Glomerular endothelial cell (primary cell): Measurements from ENCODE around the gene ATP4A. TPM values are rescaled to one million over a fixed set of nuclear protein-coding genes. Genes with fewer than 3 reads are reported as not detected.

Experiments used
- DNase-seq: peaks from one replicate; pipeline ENCODE4 v3.0.0-alpha.2; 2011; ENCODE audit warnings: low read depth, low spot score; ENCODE audit errors: extremely low read depth
- total RNA-seq: library from RNA; depleted of rRNA; stranded (reverse); fragments of >200 nt; gene quantifications from 2 replicates; pipeline ENCODE4 v1.2.3, GENCODE V29; 2015

Gene ATP4A
- total RNA-seq, 1 donor from 2014 or later: not detected

DNA sequence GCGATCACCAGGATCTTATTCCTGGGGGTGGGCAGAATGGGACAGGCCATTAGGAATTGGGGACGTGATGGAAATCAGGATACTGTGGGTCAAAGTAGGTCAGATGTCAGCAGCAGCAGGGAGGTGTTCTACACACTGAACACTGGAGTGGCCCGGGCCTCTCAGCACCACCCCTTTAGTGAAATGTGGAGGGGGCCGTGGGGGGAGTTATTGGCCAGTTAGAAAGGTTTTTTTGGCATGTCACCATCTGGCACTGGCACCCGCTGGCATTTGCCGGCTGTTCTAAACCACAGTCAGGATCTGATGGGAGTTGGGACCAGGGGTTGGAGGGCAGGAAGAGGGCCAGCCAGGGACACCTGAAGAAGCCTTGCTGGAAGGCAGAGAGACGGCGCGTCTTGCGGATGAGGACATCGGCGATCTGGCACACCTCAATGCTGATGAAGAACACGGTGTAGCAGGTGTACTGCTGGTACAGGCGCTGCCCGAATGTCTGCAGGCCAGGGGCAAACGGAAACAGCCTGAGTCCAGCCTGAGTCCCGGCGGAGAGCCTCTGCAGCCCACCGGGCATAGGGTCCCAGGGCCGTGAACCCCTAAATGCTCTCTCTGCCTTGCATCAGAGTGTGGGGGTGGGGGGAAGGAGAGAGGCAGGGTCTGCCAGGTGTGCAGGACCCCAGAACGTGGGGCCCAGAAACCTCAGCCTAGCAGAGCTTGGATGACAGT, 12.2 kb downstream of the ATP4A start:
- no peak for DNase-seq

DNA sequence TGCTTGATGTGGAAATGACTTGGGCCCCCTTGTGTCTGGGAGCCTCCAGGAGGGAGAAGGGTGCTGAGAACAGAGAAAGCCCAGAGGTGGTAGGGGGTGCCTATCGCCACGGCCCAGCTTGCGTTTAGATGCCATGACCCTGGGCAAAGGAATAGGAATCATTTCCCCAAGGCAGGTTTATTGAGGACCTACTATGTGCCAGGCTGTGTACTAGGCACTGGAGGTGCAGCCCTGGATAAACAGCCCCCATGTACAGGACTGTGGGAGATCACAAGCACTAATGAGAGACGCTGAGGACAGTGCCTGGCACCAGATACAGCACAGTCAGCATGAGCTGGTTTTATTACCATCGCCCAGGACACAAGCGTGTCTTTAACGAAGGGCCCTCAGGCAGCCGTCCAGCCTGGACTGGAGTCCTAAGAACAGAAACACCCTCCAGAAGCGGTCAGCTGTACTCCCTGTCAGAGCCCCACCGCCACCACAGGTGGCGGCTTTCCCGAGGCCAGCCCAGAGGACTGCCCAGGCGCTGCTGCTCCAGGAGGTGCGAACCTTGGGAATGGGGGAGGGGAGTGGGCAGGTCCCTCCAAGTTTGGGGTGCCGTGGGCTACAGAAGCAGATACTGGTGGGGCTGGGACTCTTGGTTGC, 13.5 kb downstream of the ATP4A start:
- DNase-seq: no peak

DNA sequence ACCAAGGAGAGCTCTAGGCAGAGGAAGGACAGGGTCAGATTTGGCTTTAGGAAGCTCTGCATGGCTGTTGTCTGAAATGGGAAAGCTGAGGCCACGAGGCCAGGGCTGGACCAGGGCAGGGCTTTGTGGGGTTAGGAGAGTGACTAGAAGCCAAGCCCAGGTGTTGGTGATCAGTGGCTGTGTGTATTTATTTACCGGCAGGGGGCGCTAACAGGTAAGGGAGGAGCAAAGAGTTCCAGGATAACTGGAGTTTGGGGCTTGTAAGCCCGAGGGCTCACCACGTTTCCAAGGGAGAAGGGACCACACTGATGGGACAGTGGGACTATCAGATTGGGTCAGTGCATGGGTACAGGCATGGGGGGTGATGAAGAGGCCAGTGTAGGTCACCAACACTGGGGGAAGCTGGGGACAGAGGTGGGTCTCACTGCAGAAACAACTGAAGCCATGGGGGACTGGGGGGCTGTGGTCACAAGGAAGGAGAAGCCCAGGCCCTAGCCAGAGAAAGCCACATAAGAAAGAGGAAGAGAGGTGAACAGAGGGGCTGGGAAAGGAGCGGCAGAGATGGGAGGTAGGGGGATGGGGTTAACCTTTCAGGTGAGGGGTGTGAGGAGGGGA, 14.2 kb downstream of the ATP4A start:
- peak; percentile 22 for DNase-seq

DNA sequence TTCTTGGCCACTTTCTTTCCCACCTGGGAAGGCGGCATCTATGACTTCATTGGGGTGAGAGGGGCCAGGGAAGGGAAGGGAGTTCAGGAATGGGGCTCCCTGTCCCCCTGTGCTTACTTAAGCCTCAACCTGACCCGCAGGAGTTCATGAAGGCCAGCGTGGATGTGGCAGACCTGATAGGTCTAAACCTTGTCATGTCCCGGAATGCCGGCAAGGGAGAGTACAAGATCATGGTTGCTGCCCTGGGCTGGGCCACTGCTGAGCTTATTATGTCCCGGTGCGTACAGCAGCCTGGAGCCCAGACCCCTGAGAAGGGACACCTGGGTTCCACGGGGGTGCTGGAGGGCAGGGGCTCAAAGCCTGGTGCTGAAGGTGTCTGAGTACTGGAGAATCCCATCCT, 16.9 kb downstream of the ATP4A start:
- DNase-seq: no peak

DNA sequence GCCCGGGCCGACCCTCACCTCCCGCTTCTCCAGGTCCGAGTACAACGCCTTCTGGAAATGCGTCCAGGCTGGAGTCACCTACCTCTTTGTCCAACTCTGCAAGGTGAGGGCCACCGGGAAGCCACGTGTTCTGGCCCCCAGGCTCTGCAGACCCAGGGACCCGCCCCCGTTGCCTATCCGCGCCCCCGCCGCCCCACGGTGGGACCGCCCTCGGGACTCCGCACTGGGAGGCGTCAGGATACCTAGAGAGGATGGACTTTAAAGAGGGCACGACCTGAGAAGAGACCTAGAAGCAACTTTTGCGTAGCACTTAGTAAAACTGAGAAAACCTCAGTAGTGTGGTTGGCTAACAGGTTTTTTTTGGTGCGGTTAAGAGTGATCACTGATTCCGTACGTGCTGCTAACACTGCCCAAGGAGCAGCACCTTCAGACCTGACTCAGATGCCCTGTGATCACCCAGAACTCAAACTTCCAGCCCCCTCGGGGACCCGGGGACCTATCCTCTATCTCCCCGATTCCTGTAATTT, 17.5 kb downstream of the ATP4A start:
- DNase-seq: no peak

DNA sequence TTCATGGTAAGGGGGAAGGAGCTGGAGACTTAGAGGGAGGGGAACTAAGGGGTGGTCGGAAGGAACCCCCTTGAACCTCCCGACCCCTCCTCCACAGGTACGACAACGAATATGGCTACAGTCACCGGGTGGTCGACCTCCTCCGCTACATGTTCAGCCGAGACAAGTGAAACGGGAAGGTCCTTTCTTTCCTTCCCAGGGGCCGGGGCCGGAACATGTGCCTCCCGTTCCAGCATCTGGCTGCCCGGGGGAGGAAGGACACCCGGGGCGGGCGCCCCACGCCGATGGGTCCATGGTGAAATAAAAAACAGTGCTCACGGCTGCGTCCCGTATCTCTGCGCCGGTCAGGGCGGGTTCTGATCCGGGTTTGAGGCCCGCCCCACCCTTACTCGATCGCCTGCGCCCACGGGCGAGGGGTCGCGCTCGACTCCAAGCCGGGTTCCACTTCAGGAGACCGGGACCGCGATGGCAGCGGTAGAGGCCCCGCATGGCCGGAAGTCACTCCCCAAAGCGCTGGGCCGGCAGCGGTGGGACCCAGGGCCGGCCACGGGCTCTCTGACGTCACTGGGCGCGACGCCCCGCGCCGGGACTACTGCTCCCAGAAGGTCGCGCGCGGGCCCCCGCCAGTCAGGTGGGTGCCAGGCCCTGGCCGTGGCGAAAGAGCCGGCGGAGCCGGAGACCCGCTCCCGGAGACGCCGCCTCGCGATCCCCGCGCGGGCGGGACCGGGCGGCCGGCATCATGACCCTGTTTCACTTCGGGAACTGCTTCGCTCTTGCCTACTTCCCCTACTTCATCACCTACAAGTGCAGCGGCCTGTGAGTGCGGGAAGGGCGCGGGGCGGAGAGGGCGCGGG, 18.2 kb downstream of the ATP4A start, which contains the start of gene TMEM147:
TMEM147 (plus strand) TSS at position 626 of the 854 bp plus-strand sequence; CDS start at position 740, 114 bp downstream.
- no peak for DNase-seq

DNA sequence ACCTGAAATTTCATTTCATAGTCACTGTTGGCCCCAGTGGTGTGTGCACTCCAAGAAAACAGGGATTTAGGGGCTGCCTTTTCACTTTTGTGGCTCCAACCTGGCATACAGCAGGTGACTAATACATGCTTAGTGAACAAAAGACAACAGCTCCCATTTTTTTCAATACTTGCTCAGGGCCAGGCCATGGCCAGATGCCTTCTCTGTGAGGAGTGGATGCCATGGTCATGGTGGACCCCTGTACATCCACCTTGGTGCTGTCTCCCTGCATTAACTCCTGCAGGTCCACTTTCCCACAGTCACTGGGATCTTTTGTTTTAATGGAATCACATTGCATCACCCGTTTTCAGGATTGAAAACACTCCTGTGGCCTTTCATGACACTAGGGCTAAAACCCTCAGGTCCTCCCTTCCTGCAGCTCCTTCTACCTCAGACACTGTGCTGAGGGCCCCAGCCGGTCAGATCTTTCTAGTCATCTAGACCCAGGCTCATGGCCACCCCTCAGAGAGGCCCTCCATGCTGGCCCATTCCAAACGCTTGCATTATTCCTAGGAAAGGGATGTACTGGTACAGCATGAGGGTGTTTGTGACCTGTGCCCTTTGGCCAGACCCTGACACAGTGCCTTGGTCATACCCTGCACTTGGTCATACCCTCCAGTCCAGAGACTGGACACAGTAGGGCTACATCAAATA, 19.2 kb downstream of the ATP4A start:
- no peak for DNase-seq

DNA sequence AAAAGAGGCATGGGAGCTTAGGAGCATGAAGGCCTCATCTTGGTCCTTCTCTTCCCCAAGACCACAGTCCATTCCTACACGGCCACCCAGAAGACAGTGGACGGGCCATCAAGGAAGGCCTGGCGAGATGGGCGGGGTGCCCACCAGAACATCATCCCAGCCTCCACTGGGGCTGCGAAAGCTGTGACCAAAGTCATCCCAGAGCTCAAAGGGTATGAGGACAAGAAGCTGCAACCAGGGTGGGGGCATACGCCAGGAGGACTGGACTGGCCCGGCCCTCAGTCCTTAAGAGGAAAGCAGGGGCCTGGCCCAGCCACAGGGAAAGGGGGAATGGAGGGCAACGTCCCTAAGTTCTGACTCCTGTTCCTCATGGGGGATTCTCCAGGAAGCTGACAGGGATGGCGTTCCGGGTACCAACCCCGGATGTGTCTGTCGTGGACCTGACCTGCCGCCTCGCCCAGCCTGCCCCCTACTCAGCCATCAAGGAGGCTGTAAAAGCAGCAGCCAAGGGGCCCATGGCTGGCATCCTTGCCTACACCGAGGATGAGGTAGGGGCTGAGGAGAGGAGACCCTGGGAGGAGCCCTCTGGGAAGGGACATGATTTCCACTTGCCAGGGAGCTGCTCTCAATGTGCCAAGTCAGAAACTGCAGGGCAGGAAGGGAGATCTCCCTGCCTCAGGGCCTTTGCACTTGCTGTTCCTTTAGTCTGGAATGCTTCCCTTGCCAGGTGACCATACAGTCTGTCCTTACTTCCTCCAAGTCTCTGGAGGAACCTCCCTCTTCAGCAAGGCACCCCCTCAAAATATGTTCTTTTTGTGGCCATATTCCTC, 20.0 kb downstream of the ATP4A start:
- no peak for DNase-seq

DNA sequence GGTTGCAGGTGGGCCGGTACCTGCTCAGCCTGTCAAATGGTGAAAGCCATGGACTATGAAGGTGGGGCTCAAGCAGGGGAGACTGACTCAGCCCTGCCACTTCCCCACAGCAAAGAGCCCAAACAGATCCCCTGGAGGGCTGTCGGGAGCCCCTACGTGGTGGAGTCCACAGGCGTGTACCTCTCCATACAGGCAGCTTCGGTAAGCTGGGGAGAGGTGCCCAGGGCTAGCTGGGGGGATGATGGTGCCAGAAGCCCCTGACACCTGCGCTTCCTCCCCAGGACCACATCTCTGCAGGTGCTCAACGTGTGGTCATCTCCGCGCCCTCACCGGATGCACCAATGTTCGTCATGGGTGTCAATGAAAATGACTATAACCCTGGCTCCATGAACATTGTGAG, 21.2 kb downstream of the ATP4A start:
- DNase-seq: no peak

DNA sequence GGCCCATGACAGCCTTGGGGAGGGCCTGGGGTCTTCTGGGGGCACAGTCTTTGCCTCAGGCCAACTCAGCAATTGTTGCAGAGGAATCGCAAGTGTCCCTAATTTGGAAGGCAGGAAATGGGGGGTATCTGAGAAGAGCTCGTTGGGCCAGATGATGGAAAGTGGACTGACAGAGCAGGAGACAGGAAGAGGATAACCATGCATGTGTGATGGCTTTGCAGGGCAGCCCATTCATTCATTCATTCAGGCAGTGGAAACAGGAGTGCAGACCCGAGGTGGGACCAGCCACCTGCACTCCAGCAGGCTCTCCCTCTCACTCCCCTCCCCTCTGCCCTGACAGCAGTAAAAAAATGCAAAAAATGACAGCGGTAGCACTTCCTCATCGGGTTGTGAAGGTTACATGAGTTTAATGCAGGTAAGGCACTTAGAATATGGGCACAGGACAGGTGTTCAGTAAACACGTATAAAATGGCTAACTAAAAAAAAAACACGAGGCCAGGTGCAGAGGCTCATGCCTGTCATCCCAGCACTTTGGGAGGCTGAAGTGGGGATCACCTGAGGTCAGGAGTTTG, 23.0 kb downstream of the ATP4A start:
- no peak for DNase-seq

DNA sequence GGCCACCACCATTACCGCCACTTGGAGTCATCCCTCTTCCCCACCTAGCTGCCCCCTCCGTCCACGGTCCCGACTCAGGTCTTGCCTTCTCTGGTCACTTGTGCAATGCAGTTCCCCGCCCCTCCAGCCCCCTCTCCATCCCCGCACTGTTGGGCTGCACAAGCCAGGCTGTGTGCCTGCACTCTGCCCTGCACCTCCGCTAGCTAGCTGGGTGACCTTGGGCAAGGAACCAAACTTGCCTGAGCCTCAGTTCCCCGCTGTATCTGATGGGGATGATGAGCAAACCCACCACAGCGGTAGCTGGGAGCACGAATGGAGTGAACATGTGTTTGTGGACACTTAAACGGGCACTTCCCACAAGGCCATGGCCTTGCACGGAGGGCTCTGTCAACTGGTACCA, 23.6 kb downstream of the ATP4A start:
- no peak for DNase-seq

DNA sequence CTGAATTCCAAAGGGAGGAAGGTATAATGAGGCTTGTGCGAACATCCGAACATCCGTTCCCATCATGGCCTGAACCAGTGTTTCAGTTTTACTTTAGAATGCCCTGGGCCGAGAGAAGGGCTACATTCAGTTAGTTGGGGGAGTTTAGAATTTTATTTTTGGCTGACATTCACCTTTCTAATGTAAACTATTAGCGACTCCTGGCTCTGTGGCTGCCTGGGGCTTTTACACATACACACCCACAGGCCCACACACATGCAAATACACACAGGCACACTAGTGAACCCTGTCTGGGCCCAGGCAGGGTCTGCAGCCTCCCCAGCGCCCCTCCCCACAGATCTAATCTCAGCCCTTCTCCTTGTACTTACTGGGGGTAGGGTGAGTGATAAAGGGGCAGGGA, 24.1 kb downstream of the ATP4A start:
- DNase-seq: no peak

DNA sequence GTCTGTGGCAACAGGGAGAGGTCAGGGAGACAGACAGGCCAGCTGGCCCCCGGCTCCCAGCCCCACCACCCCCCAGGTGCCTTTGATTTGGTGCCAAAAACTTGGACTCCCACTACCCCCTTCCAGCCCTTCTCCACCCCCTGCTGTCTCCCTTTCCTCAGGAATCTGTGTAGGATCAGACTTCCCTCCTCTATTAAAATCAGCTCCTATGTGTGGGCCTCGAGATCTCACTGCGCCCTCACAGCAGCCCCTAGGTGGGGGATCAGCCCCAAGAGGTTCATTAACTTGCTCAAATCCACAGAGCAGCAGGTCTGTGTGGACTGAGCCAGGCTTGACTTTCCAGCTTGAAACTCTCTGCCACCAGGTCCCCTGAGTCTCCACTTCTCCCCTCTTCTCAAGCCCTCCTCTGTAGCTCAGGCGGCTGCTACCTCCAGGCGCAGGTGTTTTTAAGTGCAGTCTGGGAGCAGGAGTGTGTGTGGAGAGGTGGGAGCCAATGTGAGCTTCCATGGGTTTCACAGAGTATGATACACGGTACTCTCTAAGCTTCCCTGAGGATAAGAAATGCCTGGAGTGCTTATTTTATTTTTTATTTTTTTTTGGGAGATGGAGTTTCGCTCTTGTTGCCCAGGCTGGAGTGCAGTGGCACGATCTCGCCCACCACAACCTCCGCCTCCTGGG, 28.5 kb downstream of the ATP4A start:
- DNase-seq: no peak

DNA sequence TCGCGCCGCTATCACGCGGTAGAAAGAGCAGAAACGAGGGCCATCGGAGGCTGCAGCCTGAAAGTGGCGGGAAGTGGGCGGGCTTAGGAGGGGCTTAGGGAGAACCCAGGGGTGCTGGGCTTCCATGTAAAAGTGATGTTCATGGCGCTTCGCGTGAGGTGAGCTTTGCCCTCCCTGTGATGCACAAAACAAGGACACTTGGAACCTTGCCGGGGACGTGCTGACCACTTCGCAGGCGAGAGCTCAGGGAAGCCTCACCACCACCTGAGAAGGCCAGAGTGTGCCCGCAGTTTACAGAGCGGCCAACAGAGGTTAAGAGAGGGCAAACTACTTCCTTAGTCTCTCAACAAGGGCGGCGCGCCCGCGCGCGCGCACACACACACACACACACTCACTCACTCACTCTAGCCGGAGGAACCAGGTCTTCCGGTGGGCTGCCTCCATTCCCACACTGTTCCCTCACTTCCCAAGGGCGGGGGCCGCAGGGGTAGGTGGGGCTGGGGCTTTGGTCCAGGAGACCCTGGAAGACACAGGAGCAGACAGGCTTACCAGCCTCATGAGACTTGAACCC, 29.6 kb downstream of the ATP4A start:
- no peak for DNase-seq

DNA sequence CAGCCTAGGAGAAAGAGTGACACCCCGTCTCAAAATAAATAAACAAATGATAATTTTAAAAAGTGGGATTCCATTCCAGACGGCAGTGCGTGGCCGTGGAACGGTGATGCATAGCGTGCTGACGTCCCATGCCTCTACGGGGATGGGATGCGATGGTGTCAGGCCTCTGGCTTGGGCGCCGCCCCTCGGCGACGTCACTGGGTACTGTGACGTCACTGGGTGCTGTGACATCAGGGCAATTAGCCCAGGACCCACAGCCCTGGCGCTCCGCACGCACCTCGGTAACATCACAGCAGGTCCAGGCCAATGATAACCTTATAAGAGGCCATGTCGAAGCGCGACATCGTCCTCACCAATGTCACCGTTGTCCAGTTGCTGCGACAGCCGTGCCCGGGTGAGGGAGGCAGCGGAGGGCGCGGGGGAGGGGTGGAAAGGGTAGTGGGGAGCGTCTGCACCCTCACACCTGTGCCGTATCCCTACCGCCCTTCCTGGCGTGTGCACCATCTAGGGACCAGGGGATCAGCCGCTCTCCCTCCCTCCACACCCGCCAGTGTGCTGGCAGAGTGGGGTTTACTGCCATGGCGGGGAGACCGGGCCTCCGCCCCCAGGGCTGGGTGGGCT, 30.1 kb downstream of the ATP4A start, which contains the start of gene GAPDHS:
GAPDHS (plus strand) TSS at position 256 of the 621 bp plus-strand sequence; CDS start at position 328, 72 bp downstream.
- DNase-seq: no peak

DNA sequence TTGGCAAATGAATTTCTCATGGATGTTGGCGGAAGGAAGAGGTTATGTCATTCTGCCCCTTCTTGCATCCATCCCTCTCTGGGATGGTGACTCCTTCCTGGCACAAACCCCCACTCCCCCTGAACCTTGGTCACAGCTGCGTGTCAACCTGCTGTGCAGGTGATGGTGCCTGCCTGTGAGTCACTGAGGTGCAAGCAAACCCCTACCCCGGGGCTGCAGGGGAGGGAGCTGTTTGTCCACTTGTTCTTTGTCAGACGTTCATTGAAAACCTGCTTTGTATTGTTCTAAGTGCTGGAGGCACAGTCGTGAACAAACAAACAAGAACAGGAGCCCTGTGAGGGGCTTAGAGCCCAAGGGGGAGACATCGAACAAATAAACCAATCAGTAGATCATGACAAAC, 32.2 kb downstream of the ATP4A start:
- no peak for DNase-seq
